Fibroblast of skin of back (primary cell): ENCODE results near the gene GPX5.

ENCODE experiments used
- DNase-seq: peaks from one replicate; pipeline ENCODE4 v3.0.0-alpha.2; 2013

The GPX5 gene

GRCh38 chr6:28563430-28564095, 37.9 kb downstream of the GPX5 start:
- no peak for DNase-seq

GRCh38 chr6:28565823-28566526, 40.3 kb downstream of the GPX5 start:
- no peak for DNase-seq

GRCh38 chr6:28566527-28567252, 41.0 kb downstream of the GPX5 start:
- DNase-seq, result no peak

GRCh38 chr6:28567506-28567905, 41.8 kb downstream of the GPX5 start:
- DNase-seq, result no peak

GRCh38 chr6:28568515-28569108, 42.9 kb downstream of the GPX5 start:
- no peak for DNase-seq

GRCh38 chr6:28569748-28570147, 44.1 kb downstream of the GPX5 start:
- no peak for DNase-seq

- no peak for DNase-seq
Measured at GRCh38 chr6:28580475-28580874, 54.8 kb downstream of the GPX5 start.

- no peak for DNase-seq
Measured at GRCh38 chr6:28583463-28583862, 57.8 kb downstream of the GPX5 start.
